Measurements from ENCODE around the gene FRMD5.

- TF ChIP-seq, protein P1, sequence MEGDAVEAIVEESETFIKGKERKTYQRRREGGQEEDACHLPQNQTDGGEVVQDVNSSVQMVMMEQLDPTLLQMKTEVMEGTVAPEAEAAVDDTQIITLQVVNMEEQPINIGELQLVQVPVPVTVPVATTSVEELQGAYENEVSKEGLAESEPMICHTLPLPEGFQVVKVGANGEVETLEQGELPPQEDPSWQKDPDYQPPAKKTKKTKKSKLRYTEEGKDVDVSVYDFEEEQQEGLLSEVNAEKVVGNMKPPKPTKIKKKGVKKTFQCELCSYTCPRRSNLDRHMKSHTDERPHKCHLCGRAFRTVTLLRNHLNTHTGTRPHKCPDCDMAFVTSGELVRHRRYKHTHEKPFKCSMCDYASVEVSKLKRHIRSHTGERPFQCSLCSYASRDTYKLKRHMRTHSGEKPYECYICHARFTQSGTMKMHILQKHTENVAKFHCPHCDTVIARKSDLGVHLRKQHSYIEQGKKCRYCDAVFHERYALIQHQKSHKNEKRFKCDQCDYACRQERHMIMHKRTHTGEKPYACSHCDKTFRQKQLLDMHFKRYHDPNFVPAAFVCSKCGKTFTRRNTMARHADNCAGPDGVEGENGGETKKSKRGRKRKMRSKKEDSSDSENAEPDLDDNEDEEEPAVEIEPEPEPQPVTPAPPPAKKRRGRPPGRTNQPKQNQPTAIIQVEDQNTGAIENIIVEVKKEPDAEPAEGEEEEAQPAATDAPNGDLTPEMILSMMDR (IDR thresholded peaks at IDR 0.05) = no peak
- TF ChIP-seq ZFX (IDR thresholded peaks at IDR 0.05; ENCODE audit: borderline replicate concordance) = no peak
Observed at GRCh38 chr15:44010089-44010488, 185.0 kb downstream of the FRMD5 start.
